ENCODE measurements around the gene PGAM5. TPM values are rescaled to one million over a fixed set of nuclear protein-coding genes. Genes with fewer than 3 reads are reported as not detected.

The PGAM5 gene
- total and polyA plus RNA-seq, 2 of the 4 experiments (the other 2 are of a cell fraction): 25.2 to 37.8 TPM

DNA sequence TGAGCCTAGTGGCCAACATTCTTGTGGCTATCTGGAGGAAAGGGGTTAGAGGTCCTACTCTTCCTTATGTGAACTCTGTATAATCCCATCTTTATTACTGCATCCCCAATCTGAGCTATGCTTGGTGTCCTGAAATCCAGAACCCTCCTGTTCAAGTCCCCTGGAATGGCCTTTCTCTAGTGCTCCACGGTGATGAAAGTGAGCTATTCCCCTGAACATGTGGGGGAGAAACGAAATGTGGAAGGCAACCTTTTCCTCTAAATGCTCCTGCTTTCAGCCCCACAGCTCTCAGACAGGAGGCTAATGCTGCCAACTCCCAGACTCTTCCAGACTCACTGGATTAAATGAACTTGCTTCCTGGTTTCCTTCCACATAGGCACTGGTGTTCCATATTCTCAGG lies 2.5 kb upstream of the PGAM5 start:
- H3K4me1 ChIP-seq (ENCODE audit: control insufficient read depth, insufficient read depth, low read length): 0 out of 2 replicates have a peak, but pooled peaks cover 2% of the 10 kb centered on the region
- CTCF ChIA-PET: no interaction called here
- no peak overlapping the region for H2BK120ac ChIP-seq (ENCODE audit: low read depth, low read length)
- H2AK9ac ChIP-seq (replicated peaks; ENCODE audit: low read depth, low read length, poor library complexity): no peak overlapping the region
- in situ Hi-C loops (cut with MboI; ENCODE audit: low sequenced_read_pairs) (no loop called here), dilution Hi-C loops (cut with HindIII; ENCODE audit: low sequenced_read_pairs, unreplicated experiment) (no loop called here), intact Hi-C loops (cut with micrococcal nuclease) (no loop called here)
- H3K9me1 ChIP-seq (ENCODE audit: insufficient read depth, low read length): no peaks in the 10 kb centered on the region; the same call in 1 of the 2 replicates
- POLR2A ChIA-PET (ENCODE audit: unreplicated experiment): no interaction called here
- H3K4me2 ChIP-seq (ENCODE audit: low read depth, low read length): no peak overlapping the region
- H4K5ac ChIP-seq (ENCODE audit: low read depth, low read length): no peak overlapping the region
- H3K18ac ChIP-seq (ENCODE audit: low read depth, low read length): no peak overlapping the region
- H3K4ac ChIP-seq (ENCODE audit: low read depth, low read length): no peak overlapping the region
- peaks cover 12% of the 10 kb centered on the region for H3K36me3 ChIP-seq (ENCODE audit: control insufficient read depth, insufficient read depth, low read length)
- no peaks in the 10 kb centered on the region for H3K9me3 ChIP-seq (ENCODE audit: control insufficient read depth, insufficient read depth, low read length)
- peaks cover 5% of the 10 kb centered on the region for H4K20me1 ChIP-seq (ENCODE audit: insufficient read depth, low read length)
- H3K56ac ChIP-seq (ENCODE audit: extremely low read depth, insufficient read depth, low read length): no peak overlapping the region
- no peak overlapping the region for H3K23ac ChIP-seq (ENCODE audit: low read depth, low read length)
- DNase-seq: no peak
- no peak overlapping the region for H2AK5ac ChIP-seq (ENCODE audit: low read depth, low read length)
- no peak overlapping the region for H2BK5ac ChIP-seq (ENCODE audit: low read depth, low read length, poor library complexity, severe bottlenecking)
- no peak overlapping the region for H3K9ac ChIP-seq (ENCODE audit: low read depth, low read length)
- no CpG with 5 or more reads among the region's 2 CpGs for WGBS, 2 experiments (ENCODE audit: extremely low coverage in 2 of 2, insufficient read length in 1 of 2)
- no peak overlapping the region for H3K14ac ChIP-seq (replicated peaks; ENCODE audit: low read depth, low read length)
- no peak overlapping the region for H4K91ac ChIP-seq (ENCODE audit: insufficient read depth, low read depth, low read length)
- no peak overlapping the region for H4K8ac ChIP-seq (ENCODE audit: low read depth in 2 of 2, low read length in 2 of 2)
- TF ChIP-seq, protein P1, sequence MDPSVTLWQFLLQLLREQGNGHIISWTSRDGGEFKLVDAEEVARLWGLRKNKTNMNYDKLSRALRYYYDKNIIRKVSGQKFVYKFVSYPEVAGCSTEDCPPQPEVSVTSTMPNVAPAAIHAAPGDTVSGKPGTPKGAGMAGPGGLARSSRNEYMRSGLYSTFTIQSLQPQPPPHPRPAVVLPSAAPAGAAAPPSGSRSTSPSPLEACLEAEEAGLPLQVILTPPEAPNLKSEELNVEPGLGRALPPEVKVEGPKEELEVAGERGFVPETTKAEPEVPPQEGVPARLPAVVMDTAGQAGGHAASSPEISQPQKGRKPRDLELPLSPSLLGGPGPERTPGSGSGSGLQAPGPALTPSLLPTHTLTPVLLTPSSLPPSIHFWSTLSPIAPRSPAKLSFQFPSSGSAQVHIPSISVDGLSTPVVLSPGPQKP (IDR thresholded peaks at IDR 0.05; ENCODE audit: borderline replicate concordance, low read depth, low read length): no peak
- TF ChIP-seq MAZ (IDR thresholded peaks at IDR 0.05; ENCODE audit: borderline replicate concordance, low read depth, low read length) (no peak), MAFK (IDR thresholded peaks at IDR 0.05; ENCODE audit: low read depth, low read length) (no peak), SMC3 (IDR thresholded peaks at IDR 0.05; ENCODE audit: low read depth, low read length) (no peak), CEBPB (IDR thresholded peaks at IDR 0.05; ENCODE audit: low read depth, low read length) (no peak)
- TF ChIP-seq, protein P2, sequence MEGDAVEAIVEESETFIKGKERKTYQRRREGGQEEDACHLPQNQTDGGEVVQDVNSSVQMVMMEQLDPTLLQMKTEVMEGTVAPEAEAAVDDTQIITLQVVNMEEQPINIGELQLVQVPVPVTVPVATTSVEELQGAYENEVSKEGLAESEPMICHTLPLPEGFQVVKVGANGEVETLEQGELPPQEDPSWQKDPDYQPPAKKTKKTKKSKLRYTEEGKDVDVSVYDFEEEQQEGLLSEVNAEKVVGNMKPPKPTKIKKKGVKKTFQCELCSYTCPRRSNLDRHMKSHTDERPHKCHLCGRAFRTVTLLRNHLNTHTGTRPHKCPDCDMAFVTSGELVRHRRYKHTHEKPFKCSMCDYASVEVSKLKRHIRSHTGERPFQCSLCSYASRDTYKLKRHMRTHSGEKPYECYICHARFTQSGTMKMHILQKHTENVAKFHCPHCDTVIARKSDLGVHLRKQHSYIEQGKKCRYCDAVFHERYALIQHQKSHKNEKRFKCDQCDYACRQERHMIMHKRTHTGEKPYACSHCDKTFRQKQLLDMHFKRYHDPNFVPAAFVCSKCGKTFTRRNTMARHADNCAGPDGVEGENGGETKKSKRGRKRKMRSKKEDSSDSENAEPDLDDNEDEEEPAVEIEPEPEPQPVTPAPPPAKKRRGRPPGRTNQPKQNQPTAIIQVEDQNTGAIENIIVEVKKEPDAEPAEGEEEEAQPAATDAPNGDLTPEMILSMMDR (conservative IDR thresholded peaks at IDR 0.05; ENCODE audit: low read depth, low read length): no peak
- no TSS peak for BruUV-seq (replicated peaks)
- H3K27ac ChIP-seq (ENCODE audit: insufficient read depth, low read length): no peak overlapping the region
- no peak overlapping the region for H2BK20ac ChIP-seq (ENCODE audit: low read depth, low read length)
- H3K79me1 ChIP-seq (ENCODE audit: low read depth in 1 of 2, low read length in 2 of 2): peaks cover 5 to 34% of the 10 kb centered on the region in 2 experiments
- no peaks in the 10 kb centered on the region for H3K27me3 ChIP-seq (ENCODE audit: control insufficient read depth, insufficient read depth, low read length)
- no peak overlapping the region for H3K4me3 ChIP-seq (ENCODE audit: insufficient read depth, low read depth, low read length)
- H2BK15ac ChIP-seq (ENCODE audit: low read depth, low read length): no peak overlapping the region
- no peak overlapping the region for H2AFZ ChIP-seq (replicated peaks; ENCODE audit: low read length, poor library complexity)
- no peak for ATAC-seq (ENCODE audit: low read depth)
